SU-DHL-6 (cell line): ENCODE measurements around the gene PPP1R17.

Experiments used
- CTCF ChIP-seq: fragments of 200-600 bp; sonication (generic); IDR thresholded peaks from one replicate; pipeline ENCODE4 v1.5.1; 2017; ENCODE audit warnings: antibody characterized with exemption, mild to moderate bottlenecking, low read length, moderate library complexity; ENCODE audit not compliant: insufficient read depth, poor library complexity, severe bottlenecking
- EZH2phosphoT487 ChIP-seq: fragments of 200-600 bp; sonication (generic), shearing (Covaris generic); conservative IDR thresholded peaks from 2 replicates; pipeline ENCODE4 v1.6.1; 2018; ENCODE audit warnings: mild to moderate bottlenecking, antibody characterized with exemption, low read length, moderate library complexity, mixed read lengths

DNA sequence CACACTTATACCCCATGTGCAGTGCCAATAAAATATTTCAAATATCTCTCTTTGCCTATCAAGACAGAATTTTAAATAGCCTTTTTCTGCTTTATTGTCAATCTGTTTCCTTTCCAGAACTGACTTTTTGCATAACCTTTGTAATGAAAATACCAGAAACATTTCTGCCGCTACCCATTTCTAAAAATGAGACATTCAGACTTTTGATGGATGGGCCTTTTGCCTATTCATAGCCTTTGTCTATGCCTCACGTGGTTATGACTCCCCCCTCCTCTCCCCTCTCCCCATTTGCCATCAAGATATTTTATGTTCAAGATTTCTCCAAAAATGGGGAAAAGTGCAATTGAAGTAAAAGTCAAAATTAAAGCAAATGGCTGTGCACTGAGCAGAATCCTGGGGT lies 5.9 kb downstream of the PPP1R17 start:
- TF ChIP-seq CTCF = no peak
- no peak for TF ChIP-seq EZH2phosphoT487
